Mesendoderm (in vitro differentiated cells): ENCODE data around the gene DACT3.

ENCODE experiments used
- DNase-seq: peaks from one replicate; pipeline ENCODE4 v3.0.0; 2013
- H2AK5ac ChIP-seq: 2 replicates; pipeline ENCODE4 v1.6.1; 2013; ENCODE audit warnings: low read length, inconsistent platforms
- H2BK120ac ChIP-seq: 2 replicates; pipeline ENCODE4 v1.6.1; 2013; ENCODE audit warnings: low read depth, mild to moderate bottlenecking, low read length, moderate library complexity, mixed read lengths
- H2BK15ac ChIP-seq: replicated peaks from 2 replicates; pipeline ENCODE4 v1.6.1; 2013; ENCODE audit warnings: low read depth, mild to moderate bottlenecking, moderate library complexity
- H2BK5ac ChIP-seq: 2 replicates; pipeline ENCODE4 v1.6.1; 2013; ENCODE audit warnings: low read length, inconsistent platforms
- H3K18ac ChIP-seq: 2 replicates; pipeline ENCODE4 v1.6.1; 2013; ENCODE audit warnings: mild to moderate bottlenecking, low read length, mixed read lengths
- H3K23ac ChIP-seq: one replicate; pipeline ENCODE4 v1.6.1; 2013; ENCODE audit warnings: low read length
- H3K27ac ChIP-seq: 2 replicates; pipeline ENCODE4 v1.5.1; 2013; ENCODE audit warnings: low read depth, mild to moderate bottlenecking, inconsistent platforms, low read length, moderate library complexity
- H3K27me3 ChIP-seq: 2 replicates; pipeline ENCODE4 v1.6.1; 2013; ENCODE audit warnings: low read length, control low read depth, mild to moderate bottlenecking, inconsistent platforms; ENCODE audit not compliant: insufficient read depth, poor library complexity
- H3K36me3 ChIP-seq: 2 replicates; pipeline ENCODE4 v1.6.1; 2013; ENCODE audit warnings: low read length, inconsistent platforms; ENCODE audit not compliant: control insufficient read depth, insufficient read depth
- H3K4ac ChIP-seq: one replicate; pipeline ENCODE4 v1.6.1; 2013; ENCODE audit warnings: low read depth, mild to moderate bottlenecking, low read length, moderate library complexity
- H3K4me1 ChIP-seq: 2 replicates; pipeline ENCODE4 v1.6.1; 2013; ENCODE audit warnings: low read depth, low read length, inconsistent platforms; ENCODE audit not compliant: control insufficient read depth
- H3K4me2 ChIP-seq: 2 replicates; pipeline ENCODE4 v1.6.1; 2013; ENCODE audit warnings: low read length
- H3K4me3 ChIP-seq: 2 replicates; pipeline ENCODE4 v1.5.1; 2013; ENCODE audit warnings: mild to moderate bottlenecking, low read length
- H3K56ac ChIP-seq: one replicate; pipeline ENCODE4 v1.6.1; 2013; ENCODE audit warnings: low read length
- H3K79me1 ChIP-seq: 2 replicates; pipeline ENCODE4 v1.6.1; 2013; ENCODE audit warnings: low read length, inconsistent platforms
- H3K79me2 ChIP-seq: 2 replicates; pipeline ENCODE4 v1.6.1; 2013; ENCODE audit warnings: mild to moderate bottlenecking, low read length; ENCODE audit not compliant: control insufficient read depth, insufficient read depth
- H3K9ac ChIP-seq: 2 replicates; pipeline ENCODE4 v1.6.1; 2013; ENCODE audit warnings: low read length, inconsistent platforms
- H4K5ac ChIP-seq: one replicate; pipeline ENCODE4 v1.6.1; 2013; ENCODE audit warnings: low read length
- H4K8ac ChIP-seq: one replicate; pipeline ENCODE4 v1.6.1; 2013; ENCODE audit warnings: low read depth, mild to moderate bottlenecking, control low read depth, low read length, moderate library complexity
- WGBS: extraction: QIAGEN DNeasy Blood & Tissue Kit; methylation state at CpG from one replicate; pipeline ENCODE4 v1.1.7; 2013; ENCODE audit warnings: low lambda C conversion rate, missing lambda C conversion rate; ENCODE audit not compliant: insufficient coverage; ENCODE audit errors: extremely low coverage; 5-methylcytosine and 5-hydroxymethylcytosine counted together

Gene DACT3

DNA sequence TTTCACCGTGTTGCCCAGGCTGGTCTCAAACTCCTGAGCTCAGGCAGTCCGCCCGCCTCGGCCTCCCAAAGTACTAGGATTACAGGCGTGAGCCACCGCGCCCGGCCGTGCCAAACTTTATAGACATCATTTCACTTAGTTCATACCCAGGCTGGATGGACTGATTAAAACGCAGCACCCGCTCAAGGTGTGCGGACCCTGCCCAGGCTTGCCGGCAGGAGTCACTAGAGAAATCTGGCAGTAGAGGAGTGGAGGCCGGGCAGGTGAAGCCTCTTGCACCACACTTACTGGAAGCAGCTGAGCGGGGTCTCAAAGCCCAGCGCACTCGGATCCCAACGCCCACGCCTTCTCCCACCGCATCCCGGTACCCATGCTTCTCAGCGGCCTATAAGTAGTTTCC is 47.5 kb downstream of the DACT3 start:
- Histone ChIP-seq H2BK120ac (no peak overlapping the region), H3K23ac (no peak overlapping the region), H3K36me3 (peaks cover 10% of the 10 kb centered on the region), H3K56ac (no peak overlapping the region), H4K8ac (no peak overlapping the region), H2BK5ac (no peak overlapping the region), H3K4me2 (no peak overlapping the region), H3K9ac (no peak overlapping the region), H3K79me1 (no peaks in the 10 kb centered on the region), H3K4me3 (no peak overlapping the region), H3K27me3 (no peaks in the 10 kb centered on the region), H3K4ac (no peak overlapping the region), H3K79me2 (no peaks in the 10 kb centered on the region), H3K27ac (no peak overlapping the region), H4K5ac (no peak overlapping the region), H2BK15ac (no peak overlapping the region), H3K4me1 (no peaks in the 10 kb centered on the region), H3K18ac (no peak overlapping the region), H2AK5ac (no peak overlapping the region)
- WGBS, result no CpG with 5 or more reads among the region's 22 CpGs
- DNase-seq, result no peak

DNA sequence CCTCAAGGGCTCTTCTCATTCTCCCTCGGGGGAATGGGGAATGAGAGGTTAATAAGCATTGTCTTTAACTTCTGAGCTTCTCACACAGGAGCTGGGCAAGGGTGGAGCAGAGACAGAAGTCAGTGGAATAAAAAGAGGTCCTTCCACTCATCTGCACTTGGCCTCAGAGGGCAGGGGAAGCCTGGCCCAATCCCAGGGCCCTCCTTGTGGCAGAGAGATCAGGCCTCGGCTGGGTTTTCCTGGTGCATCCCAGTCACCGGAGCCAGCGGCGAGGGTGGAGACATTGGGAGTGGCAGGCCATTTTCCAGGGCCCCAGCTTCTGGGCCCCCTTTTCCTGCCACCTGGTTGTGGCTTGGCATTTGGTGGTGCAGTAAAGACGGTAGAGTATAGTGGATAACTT is 49.2 kb downstream of the DACT3 start:
- H4K8ac ChIP-seq, result no peak overlapping the region
- H3K27me3 ChIP-seq, result no peaks in the 10 kb centered on the region
- WGBS, result no CpG with 5 or more reads among the region's 6 CpGs
- peaks cover 24% of the 10 kb centered on the region for H3K36me3 ChIP-seq
- H2BK120ac ChIP-seq, result no peak overlapping the region
- no peak overlapping the region for H3K23ac ChIP-seq
- H3K4ac ChIP-seq, result no peak overlapping the region
- no peak overlapping the region for H4K5ac ChIP-seq
- H3K4me1 ChIP-seq, result no peaks in the 10 kb centered on the region
- no peak overlapping the region for H3K4me2 ChIP-seq
- H3K9ac ChIP-seq, result no peak overlapping the region
- no peak overlapping the region for H3K56ac ChIP-seq
- H2AK5ac ChIP-seq, result no peak overlapping the region
- no peak overlapping the region for H2BK5ac ChIP-seq
- H3K79me2 ChIP-seq, result no peaks in the 10 kb centered on the region
- no peak overlapping the region for H3K18ac ChIP-seq
- H3K79me1 ChIP-seq, result peaks cover 11% of the 10 kb centered on the region
- no peak overlapping the region for H3K4me3 ChIP-seq
- no peak for DNase-seq
- H3K27ac ChIP-seq, result no peak overlapping the region
- no peak overlapping the region for H2BK15ac ChIP-seq

DNA sequence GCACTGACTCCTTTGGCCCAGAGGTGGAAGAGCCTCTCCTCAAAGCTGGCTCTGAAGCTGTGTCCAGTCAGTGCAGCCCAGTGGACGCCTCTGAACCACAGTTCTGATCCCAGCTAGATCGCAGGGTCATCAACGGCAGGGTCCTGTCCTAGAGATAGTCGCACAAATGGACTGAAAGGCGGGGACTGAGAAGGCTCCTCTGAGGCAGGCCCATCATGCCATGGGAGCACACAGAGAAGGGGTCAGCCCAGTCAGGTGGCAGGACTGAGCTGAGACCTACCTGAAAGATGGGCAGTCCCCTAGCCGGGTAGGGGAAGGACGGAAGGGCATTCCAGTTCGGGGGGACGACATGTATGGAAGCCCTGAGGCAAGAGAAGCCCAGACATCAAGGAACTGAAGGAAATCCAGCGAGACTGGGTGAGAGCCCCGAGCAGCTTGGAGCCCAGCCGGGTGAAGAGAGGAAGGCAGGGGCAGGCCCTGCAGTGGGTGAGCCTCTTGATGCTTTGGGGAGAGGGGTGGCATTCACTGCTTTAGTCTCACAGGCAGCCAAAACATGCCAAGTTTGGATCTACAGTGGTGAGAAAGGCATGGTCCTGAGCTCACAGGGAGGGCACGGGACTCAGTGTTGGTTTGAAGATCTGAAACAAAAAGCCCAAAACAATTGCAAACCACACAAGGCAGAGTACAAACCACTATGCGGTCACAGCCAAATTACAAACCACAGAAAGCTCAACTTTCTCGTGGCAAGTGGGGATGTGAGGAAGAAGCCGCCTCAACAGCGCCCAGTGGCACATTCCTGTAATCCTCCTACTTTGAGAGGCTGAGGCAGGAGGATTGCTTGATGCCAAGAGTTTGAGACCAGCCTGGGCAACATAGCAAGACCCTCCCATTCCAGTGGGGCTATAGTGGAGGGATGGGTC is 49.9 kb downstream of the DACT3 start:
- H3K27ac ChIP-seq, result no peak overlapping the region
- no peak overlapping the region for H3K9ac ChIP-seq
- no peak overlapping the region for H2BK120ac ChIP-seq
- no peak overlapping the region for H2BK5ac ChIP-seq
- H4K8ac ChIP-seq, result no peak overlapping the region
- H4K5ac ChIP-seq, result no peak overlapping the region
- H2BK15ac ChIP-seq, result no peak overlapping the region
- H3K27me3 ChIP-seq, result no peaks in the 10 kb centered on the region
- H3K79me1 ChIP-seq, result peaks cover 14% of the 10 kb centered on the region
- H3K56ac ChIP-seq, result no peak overlapping the region
- H3K23ac ChIP-seq, result no peak overlapping the region
- peaks cover 1% of the 10 kb centered on the region for H3K79me2 ChIP-seq
- no peak overlapping the region for H3K18ac ChIP-seq
- H3K4me2 ChIP-seq, result no peak overlapping the region
- no peak for DNase-seq
- no CpG with 5 or more reads among the region's 17 CpGs for WGBS
- no peak overlapping the region for H3K4me3 ChIP-seq
- no peak overlapping the region for H3K4ac ChIP-seq
- peaks cover 26% of the 10 kb centered on the region for H3K36me3 ChIP-seq
- H2AK5ac ChIP-seq, result no peak overlapping the region
- no peaks in the 10 kb centered on the region for H3K4me1 ChIP-seq

DNA sequence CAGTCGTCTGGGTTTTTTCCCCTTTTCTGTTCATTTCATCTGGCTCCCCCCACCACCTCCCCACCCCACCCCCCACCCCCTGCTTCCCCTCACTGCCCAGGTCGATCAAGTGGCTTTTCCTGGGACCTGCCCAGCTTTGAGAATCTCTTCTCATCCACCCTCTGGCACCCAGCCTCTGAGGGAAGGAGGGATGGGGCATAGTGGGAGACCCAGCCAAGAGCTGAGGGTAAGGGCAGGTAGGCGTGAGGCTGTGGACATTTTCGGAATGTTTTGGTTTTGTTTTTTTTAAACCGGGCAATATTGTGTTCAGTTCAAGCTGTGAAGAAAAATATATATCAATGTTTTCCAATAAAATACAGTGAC is 50.6 kb downstream of the DACT3 start:
- Histone ChIP-seq H3K56ac (no peak overlapping the region), H3K4me2 (no peak overlapping the region), H3K4me3 (no peak overlapping the region), H3K36me3 (peaks cover 30% of the 10 kb centered on the region), H3K27ac (no peak overlapping the region), H3K9ac (no peak overlapping the region), H2BK120ac (no peak overlapping the region), H3K79me1 (peaks cover 18% of the 10 kb centered on the region), H2BK15ac (no peak overlapping the region), H3K23ac (no peak overlapping the region), H4K5ac (no peak overlapping the region), H3K4me1 (no peaks in the 10 kb centered on the region), H2AK5ac (no peak overlapping the region), H3K4ac (no peak overlapping the region), H4K8ac (no peak overlapping the region), H2BK5ac (no peak overlapping the region), H3K18ac (no peak overlapping the region), H3K79me2 (peaks cover 9% of the 10 kb centered on the region), H3K27me3 (no peaks in the 10 kb centered on the region)
- no CpG with 5 or more reads among the region's 5 CpGs for WGBS
- DNase-seq, result no peak

GRCh38 chr19:46609511-46610412 is 51.2 kb downstream of the DACT3 start:
- H3K23ac ChIP-seq, result no peak overlapping the region
- no peak overlapping the region for H2BK120ac ChIP-seq
- no peak overlapping the region for H3K18ac ChIP-seq
- no peak overlapping the region for H3K4me3 ChIP-seq
- no peak overlapping the region for H2AK5ac ChIP-seq
- no peak overlapping the region for H3K4me2 ChIP-seq
- no peak overlapping the region for H2BK5ac ChIP-seq
- H3K4me1 ChIP-seq, result no peaks in the 10 kb centered on the region
- H3K27me3 ChIP-seq, result no peaks in the 10 kb centered on the region
- no peak overlapping the region for H2BK15ac ChIP-seq
- H3K4ac ChIP-seq, result no peak overlapping the region
- peaks cover 24% of the 10 kb centered on the region for H3K79me1 ChIP-seq
- no peak overlapping the region for H3K56ac ChIP-seq
- H3K36me3 ChIP-seq, result peaks cover 30% of the 10 kb centered on the region
- no peak overlapping the region for H4K8ac ChIP-seq
- H3K79me2 ChIP-seq, result peaks cover 15% of the 10 kb centered on the region
- no peak overlapping the region for H4K5ac ChIP-seq
- no peak overlapping the region for H3K9ac ChIP-seq
- H3K27ac ChIP-seq, result no peak overlapping the region
- WGBS, result no CpG with 5 or more reads among the region's 30 CpGs
- no peak for DNase-seq
